ENCODE data around the gene RNU4-1.

DNA sequence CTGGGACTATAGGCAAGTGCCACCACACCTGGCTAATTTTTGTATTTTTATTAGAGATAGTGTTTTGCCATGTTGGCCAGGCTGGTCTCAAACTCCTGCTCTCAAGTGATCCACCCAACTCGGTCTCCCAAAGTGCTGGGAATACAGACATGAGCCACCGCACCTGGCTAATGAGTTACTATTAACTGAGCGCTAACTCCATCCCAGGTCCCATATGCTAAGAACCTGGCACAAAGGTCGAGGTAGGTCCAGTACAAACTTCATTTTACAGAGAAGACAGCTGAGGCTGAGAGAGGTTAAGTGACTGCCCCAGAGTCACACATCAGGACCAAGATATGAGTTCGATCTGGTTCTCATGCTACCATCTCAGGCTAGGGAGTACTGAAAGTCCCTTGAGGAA lies 39.0 kb upstream of the RNU4-1 start:
- TF ChIP-seq YY1 (IDR thresholded peaks at IDR 0.05; ENCODE audit: borderline replicate concordance in 1 of 3, control insufficient read depth in 1 of 3, extremely low read depth in 1 of 3, insufficient read depth in 3 of 3, insufficient read length in 1 of 3, insufficient replicate concordance in 2 of 3, low read depth in 1 of 3, low read length in 2 of 3), result no peak
- TF ChIP-seq, protein P1, sequence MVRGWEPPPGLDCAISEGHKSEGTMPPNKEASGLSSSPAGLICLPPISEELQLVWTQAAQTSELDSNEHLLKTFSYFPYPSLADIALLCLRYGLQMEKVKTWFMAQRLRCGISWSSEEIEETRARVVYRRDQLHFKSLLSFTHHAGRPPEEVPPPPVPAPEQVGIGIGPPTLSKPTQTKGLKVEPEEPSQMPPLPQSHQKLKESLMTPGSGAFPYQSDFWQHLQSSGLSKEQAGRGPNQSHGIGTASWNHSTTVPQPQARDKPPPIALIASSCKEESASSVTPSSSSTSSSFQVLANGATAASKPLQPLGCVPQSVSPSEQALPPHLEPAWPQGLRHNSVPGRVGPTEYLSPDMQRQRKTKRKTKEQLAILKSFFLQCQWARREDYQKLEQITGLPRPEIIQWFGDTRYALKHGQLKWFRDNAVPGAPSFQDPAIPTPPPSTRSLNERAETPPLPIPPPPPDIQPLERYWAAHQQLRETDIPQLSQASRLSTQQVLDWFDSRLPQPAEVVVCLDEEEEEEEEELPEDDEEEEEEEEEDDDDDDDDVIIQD (CRISPR knock-in tag; IDR thresholded peaks at IDR 0.05), result no peak
- TF ChIP-seq, protein P2, sequence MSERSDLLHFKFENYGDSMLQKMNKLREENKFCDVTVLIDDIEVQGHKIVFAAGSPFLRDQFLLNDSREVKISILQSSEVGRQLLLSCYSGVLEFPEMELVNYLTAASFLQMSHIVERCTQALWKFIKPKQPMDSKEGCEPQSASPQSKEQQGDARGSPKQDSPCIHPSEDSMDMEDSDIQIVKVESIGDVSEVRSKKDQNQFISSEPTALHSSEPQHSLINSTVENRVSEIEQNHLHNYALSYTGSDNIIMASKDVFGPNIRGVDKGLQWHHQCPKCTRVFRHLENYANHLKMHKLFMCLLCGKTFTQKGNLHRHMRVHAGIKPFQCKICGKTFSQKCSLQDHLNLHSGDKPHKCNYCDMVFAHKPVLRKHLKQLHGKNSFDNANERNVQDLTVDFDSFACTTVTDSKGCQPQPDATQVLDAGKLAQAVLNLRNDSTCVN (CRISPR knock-in tag; IDR thresholded peaks at IDR 0.05), result no peak
- TF ChIP-seq SPI1 (IDR thresholded peaks at IDR 0.05; ENCODE audit: borderline replicate concordance, low read depth, low read length), result no peak
- TF ChIP-seq, protein P3, sequence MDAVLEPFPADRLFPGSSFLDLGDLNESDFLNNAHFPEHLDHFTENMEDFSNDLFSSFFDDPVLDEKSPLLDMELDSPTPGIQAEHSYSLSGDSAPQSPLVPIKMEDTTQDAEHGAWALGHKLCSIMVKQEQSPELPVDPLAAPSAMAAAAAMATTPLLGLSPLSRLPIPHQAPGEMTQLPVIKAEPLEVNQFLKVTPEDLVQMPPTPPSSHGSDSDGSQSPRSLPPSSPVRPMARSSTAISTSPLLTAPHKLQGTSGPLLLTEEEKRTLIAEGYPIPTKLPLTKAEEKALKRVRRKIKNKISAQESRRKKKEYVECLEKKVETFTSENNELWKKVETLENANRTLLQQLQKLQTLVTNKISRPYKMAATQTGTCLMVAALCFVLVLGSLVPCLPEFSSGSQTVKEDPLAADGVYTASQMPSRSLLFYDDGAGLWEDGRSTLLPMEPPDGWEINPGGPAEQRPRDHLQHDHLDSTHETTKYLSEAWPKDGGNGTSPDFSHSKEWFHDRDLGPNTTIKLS (IDR thresholded peaks at IDR 0.05; ENCODE audit: borderline replicate concordance, low read depth), result no peak
- TF ChIP-seq MCM3 (IDR thresholded peaks at IDR 0.05), result no peak
